SK-N-SH (cell line): ENCODE measurements around the gene GRXCR2.

Source experiments
- CHD2 ChIP-seq: fragments of 150-350 bp; IDR thresholded peaks from 2 replicates; pipeline ENCODE4 v1.6.1; 2018; ENCODE audit warnings: low read length; ENCODE audit not compliant: partially characterized antibody
- GABPA ChIP-seq: IDR thresholded peaks from 2 replicates; pipeline ENCODE4 v1.4.0; 2012; ENCODE audit warnings: low read depth, mild to moderate bottlenecking
- RAD21 ChIP-seq: IDR thresholded peaks from 2 replicates; pipeline ENCODE4 v1.6.1; 2012; ENCODE audit warnings: mild to moderate bottlenecking, low read length
- SIN3A ChIP-seq: IDR thresholded peaks from 2 replicates; pipeline ENCODE4 v1.6.1; 2012; ENCODE audit warnings: low read depth, mild to moderate bottlenecking, low read length, moderate library complexity, borderline replicate concordance
- TAF1 ChIP-seq: IDR thresholded peaks from 2 replicates; pipeline ENCODE4 v1.6.1; 2012; ENCODE audit warnings: low read depth, mild to moderate bottlenecking, low read length, moderate library complexity, borderline replicate concordance
- YY1 ChIP-seq: IDR thresholded peaks from 2 replicates; pipeline ENCODE4 v1.4.0; 2012; ENCODE audit warnings: low read depth, mild to moderate bottlenecking

GRCh38 chr5:145912594-145912993, 39.8 kb upstream of the GRXCR2 start:
- TF ChIP-seq GABPA: no peak
- TF ChIP-seq SIN3A: no peak
- no peak for TF ChIP-seq TAF1
- no peak for TF ChIP-seq CHD2
- no peak for TF ChIP-seq YY1
- no peak for TF ChIP-seq RAD21
